Stimulated activated CD4-positive, alpha-beta T cell treated with anti-CD3 and anti-CD28 coated beads, Interleukin-1b, Interleukin-23, amount 100 ng/mL, for 1 hour (primary cell): ENCODE measurements around the gene FAM174B.

Experiments
- DNase-seq, 2 donors: peaks; one replicate each; pipeline ENCODE4 v3.0.0-alpha.2; 2020; ENCODE audit warnings: low read depth in 2 of 2

FAM174B gene

DNA sequence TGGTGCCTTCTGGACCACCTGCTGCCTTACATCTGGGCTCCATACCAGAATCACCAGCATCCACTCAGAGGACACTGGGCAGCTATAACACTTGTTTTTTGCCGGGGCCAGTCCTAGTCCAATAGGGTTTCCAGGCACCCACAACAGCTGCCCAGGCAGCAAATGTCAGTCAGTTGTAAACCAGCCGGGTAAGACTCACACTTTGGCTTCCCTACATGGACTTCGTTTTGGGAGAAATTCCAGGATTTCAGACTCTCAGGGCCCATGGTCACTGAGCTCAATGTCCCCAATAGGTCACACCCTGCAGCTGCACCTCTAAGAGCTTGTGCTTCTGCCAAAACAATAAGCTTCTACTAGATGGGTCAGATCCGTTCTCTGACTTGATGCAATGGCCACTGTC is 83.8 kb downstream of the FAM174B start:
- no peak for DNase-seq

GRCh38 chr15:92570391-92570790 is 85.2 kb downstream of the FAM174B start:
- DNase-seq = no peak

- no peak for DNase-seq
Measured at GRCh38 chr15:92569778-92570177, 85.8 kb downstream of the FAM174B start.
